Keratinocyte (primary cell): ENCODE measurements around the gene FARSB. TPM values are rescaled to one million over a fixed set of nuclear protein-coding genes. Genes with fewer than 3 reads are reported as not detected.
A peak's percentile ranks its signal among the peaks of the same experiment; 100 is the strongest.

Experiments used
- DNase-seq: peaks from one replicate; pipeline ENCODE4 v3.0.0-alpha.2; 2011; ENCODE audit warnings: low read depth, missing footprints, low spot score
- FAIRE-seq: peaks from 2 replicates; lab custom pipeline; 2011; peaks lifted over from hg19 to GRCh38; lab: Jason Lieb, UNC
- H2AFZ ChIP-seq: 2 replicates; pipeline ENCODE4 v1.6.0; 2012; ENCODE audit warnings: low read length, control low read depth, inconsistent platforms; ENCODE audit not compliant: control insufficient read depth
- H3K27ac ChIP-seq: 2 replicates; pipeline ENCODE4 v1.5.1; 2011; ENCODE audit warnings: low read length; ENCODE audit not compliant: control insufficient read depth, insufficient read depth
- H3K27me3 ChIP-seq: 3 replicates; pipeline ENCODE4 v1.6.0; 2011; ENCODE audit warnings: low read length; ENCODE audit not compliant: control insufficient read depth, insufficient read depth; ENCODE audit errors: extremely low read depth
- H3K36me3 ChIP-seq, 2 experiments: 2 replicates in 1 of 2; 3 replicates in 1 of 2; pipeline ENCODE4 v1.5.1; 2011; ENCODE audit warnings: low read length in 2 of 2, mild to moderate bottlenecking in 1 of 2; ENCODE audit not compliant: control insufficient read depth in 2 of 2, insufficient read depth in 2 of 2; ENCODE audit errors: extremely low read depth in 1 of 2
- H3K4me1 ChIP-seq: 3 replicates; pipeline ENCODE4 v1.5.1; 2011; ENCODE audit warnings: low read length; ENCODE audit not compliant: control insufficient read depth, insufficient read depth; ENCODE audit errors: extremely low read depth
- H3K4me2 ChIP-seq: 3 replicates; pipeline ENCODE4 v1.6.0; 2011; ENCODE audit warnings: low read depth, low read length; ENCODE audit not compliant: control insufficient read depth, insufficient read depth; ENCODE audit errors: extremely low read depth
- H3K4me3 ChIP-seq, 3 experiments: fragments of 200-600 bp in 1 of 3; sonication (generic) in 1 of 3; 2 replicates in 2 of 3; 3 replicates in 1 of 3; pipeline ENCODE4 v1.5.1; 2011 to 2016; ENCODE audit warnings: low read length in 3 of 3, mild to moderate bottlenecking in 3 of 3, control low read depth in 2 of 3, inconsistent platforms in 1 of 3, low read depth in 1 of 3, mixed read lengths in 1 of 3, mixed run types in 1 of 3, moderate library complexity in 1 of 3; ENCODE audit not compliant: control insufficient read depth in 2 of 3, insufficient read depth in 2 of 3; ENCODE audit errors: extremely low read depth in 1 of 3
- H3K79me2 ChIP-seq: 2 replicates; pipeline ENCODE4 v1.6.0; 2012; ENCODE audit warnings: low read length; ENCODE audit not compliant: control insufficient read depth, insufficient read depth
- H3K9ac ChIP-seq: 3 replicates; pipeline ENCODE4 v1.6.0; 2011; ENCODE audit warnings: low read length; ENCODE audit not compliant: control insufficient read depth, insufficient read depth; ENCODE audit errors: extremely low read depth
- H3K9me1 ChIP-seq: 3 replicates; pipeline ENCODE4 v1.6.0; 2011; ENCODE audit warnings: low read length; ENCODE audit not compliant: control insufficient read depth, insufficient read depth; ENCODE audit errors: extremely low read depth
- H3K9me3 ChIP-seq: 2 replicates; pipeline ENCODE4 v1.5.1; 2012; ENCODE audit warnings: low read depth, low read length; ENCODE audit not compliant: control insufficient read depth
- H4K20me1 ChIP-seq: 3 replicates; pipeline ENCODE4 v1.6.0; 2011; ENCODE audit warnings: low read length; ENCODE audit not compliant: control insufficient read depth, insufficient read depth; ENCODE audit errors: extremely low read depth
- EZH2 ChIP-seq: IDR thresholded peaks from one replicate; pipeline ENCODE4 v1.6.1; 2012; ENCODE audit warnings: inconsistent platforms, mild to moderate bottlenecking, low read length, moderate library complexity
- dilution Hi-C: fragments of 300-500 bp; cut with MboI; formaldehyde crosslinking; loops from one replicate; pipeline ENCODE4 v1.7.0; 2020; ENCODE audit warnings: low sequenced_read_pairs; ENCODE audit not compliant: extremely low pct_ligation_motif_present
- polyA plus RNA-seq, 5 experiments: library from polyadenylated mRNA; depleted of rRNA in 3 of 5; stranded (reverse) in 3 of 5; stranded (forward) in 1 of 5; unstranded in 1 of 5; fragments of >200 nt; gene quantifications; 1 replicate in 1 of 5; 2 replicates in 3 of 5; 3 replicates in 1 of 5; pipeline versions ENCODE4 v1.2.1 to v1.2.3, GENCODE V29; 2011 to 2012; ENCODE audit warnings: missing spikeins in 2 of 5, low read depth in 1 of 5, low replicate concordance in 1 of 5
- TF ChIP-seq, protein P1 (sequence below), 3 experiments: IDR thresholded peaks in 1 of 3; conservative IDR thresholded peaks in 1 of 3; optimal IDR thresholded peaks in 1 of 3; 2 replicates in 2 of 3; 3 replicates in 1 of 3; pipeline versions ENCODE3 to v1.5.1; 2011; ENCODE audit warnings: low read length in 3 of 3, mild to moderate bottlenecking in 3 of 3, moderate library complexity in 2 of 3, control low read depth in 1 of 3, inconsistent platforms in 1 of 3; ENCODE audit not compliant: insufficient read depth in 2 of 3; ENCODE audit errors: extremely low read depth in 1 of 3

Gene FARSB
- polyA plus RNA-seq, 1 donor (not counting 4 experiments of a cell fraction or from before 2014, with no cell fraction given): 68.8 TPM

DNA sequence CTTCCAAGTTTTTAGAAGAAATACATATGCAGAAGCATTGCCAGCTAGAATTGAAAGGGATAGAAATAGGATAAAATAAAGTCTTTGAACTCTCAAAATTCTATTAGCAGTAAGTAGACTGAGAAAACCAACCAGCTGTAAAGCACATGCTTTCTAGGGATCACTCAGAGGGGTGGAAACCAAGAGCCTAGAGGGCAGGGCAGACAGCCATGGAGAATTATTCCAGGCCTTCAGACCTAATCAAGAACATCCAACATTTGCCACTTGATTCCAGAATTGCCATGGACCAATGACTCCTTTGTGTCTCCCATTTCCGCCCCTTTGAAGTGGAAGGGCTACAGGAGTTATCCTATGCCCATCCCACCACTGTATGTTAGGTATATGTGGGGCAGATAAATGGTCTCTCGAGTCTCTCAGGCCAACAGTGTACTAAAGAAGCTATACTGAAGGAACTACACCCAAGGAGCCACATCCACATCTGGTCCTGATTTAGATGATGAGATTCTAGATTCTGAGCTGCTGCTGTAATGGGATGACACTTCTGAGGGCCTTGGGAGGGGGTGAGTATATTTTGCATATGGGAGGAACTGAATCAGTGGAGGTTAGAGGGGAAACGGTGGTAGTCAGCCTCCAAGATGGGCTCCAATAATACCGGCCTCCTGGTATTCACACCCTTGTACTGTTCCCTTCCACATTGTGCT, 4.0 kb downstream of the FARSB start:
- FAIRE-seq: no peak
- H3K9ac ChIP-seq: peak overlapping the region; percentile 10

DNA sequence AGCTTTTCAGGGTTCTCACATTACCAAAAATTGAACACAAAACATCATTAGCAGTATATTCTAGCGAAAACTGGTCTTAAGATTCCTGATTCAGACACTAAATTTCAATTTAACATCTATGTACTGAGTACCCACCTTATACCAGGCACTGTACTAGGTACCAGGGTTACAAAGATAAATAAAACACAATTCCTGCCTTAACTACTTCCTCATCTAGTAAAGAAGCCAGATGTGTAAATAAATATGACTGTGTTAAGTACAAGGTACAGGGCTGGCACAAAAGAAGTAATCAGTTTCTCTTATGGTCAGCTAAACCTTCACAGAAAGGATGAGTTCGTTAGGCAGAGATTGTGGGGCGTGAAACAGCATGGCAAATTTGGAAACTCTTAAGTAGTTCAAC, 6.1 kb downstream of the FARSB start:
- H3K79me2 ChIP-seq: peaks cover 74% of the 10 kb centered on the region
- peaks cover 8 to 27% of the 10 kb centered on the region in 2 experiments for H3K36me3 ChIP-seq
- no peak overlapping the region for H2AFZ ChIP-seq
- H3K9me1 ChIP-seq: no peaks in the 10 kb centered on the region
- dilution Hi-C loops: no loop called here
- peaks cover 28% of the 10 kb centered on the region for H3K4me1 ChIP-seq
- H4K20me1 ChIP-seq: peaks cover 9% of the 10 kb centered on the region
- H3K27ac ChIP-seq: no peak overlapping the region
- no peak overlapping the region for H3K4me3 ChIP-seq
- no peak overlapping the region for H3K9ac ChIP-seq
- no peak overlapping the region for H3K4me2 ChIP-seq
- no peaks in the 10 kb centered on the region for H3K27me3 ChIP-seq
- no peak for FAIRE-seq
- TF ChIP-seq EZH2: no peak
- TF ChIP-seq, protein P1, sequence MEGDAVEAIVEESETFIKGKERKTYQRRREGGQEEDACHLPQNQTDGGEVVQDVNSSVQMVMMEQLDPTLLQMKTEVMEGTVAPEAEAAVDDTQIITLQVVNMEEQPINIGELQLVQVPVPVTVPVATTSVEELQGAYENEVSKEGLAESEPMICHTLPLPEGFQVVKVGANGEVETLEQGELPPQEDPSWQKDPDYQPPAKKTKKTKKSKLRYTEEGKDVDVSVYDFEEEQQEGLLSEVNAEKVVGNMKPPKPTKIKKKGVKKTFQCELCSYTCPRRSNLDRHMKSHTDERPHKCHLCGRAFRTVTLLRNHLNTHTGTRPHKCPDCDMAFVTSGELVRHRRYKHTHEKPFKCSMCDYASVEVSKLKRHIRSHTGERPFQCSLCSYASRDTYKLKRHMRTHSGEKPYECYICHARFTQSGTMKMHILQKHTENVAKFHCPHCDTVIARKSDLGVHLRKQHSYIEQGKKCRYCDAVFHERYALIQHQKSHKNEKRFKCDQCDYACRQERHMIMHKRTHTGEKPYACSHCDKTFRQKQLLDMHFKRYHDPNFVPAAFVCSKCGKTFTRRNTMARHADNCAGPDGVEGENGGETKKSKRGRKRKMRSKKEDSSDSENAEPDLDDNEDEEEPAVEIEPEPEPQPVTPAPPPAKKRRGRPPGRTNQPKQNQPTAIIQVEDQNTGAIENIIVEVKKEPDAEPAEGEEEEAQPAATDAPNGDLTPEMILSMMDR (optimal IDR thresholded peaks at IDR 0.05 in 1 of 3, IDR thresholded peaks at IDR 0.05 in 1 of 3, conservative IDR thresholded peaks at IDR 0.05 in 1 of 3; ENCODE audit: extremely low read depth in 1 of 3, insufficient read depth in 2 of 3, low read length in 3 of 3): no peak
- DNase-seq: no peak
- no peaks in the 10 kb centered on the region for H3K9me3 ChIP-seq

More for the DNA sequence above, 4.0 kb downstream of the FARSB start:
- TF ChIP-seq, protein P1 (optimal IDR thresholded peaks at IDR 0.05 in 1 of 3, IDR thresholded peaks at IDR 0.05 in 1 of 3, conservative IDR thresholded peaks at IDR 0.05 in 1 of 3; ENCODE audit: extremely low read depth in 1 of 3, insufficient read depth in 2 of 3, low read length in 3 of 3): no peak
- TF ChIP-seq EZH2: no peak
- H3K4me2 ChIP-seq: peak overlapping the region; percentile 96
- H3K79me2 ChIP-seq: peaks cover 74% of the 10 kb centered on the region
- H3K27ac ChIP-seq: peak overlapping the region; percentile 87
- H2AFZ ChIP-seq: no peak overlapping the region
- H3K9me3 ChIP-seq: no peaks in the 10 kb centered on the region
- H3K4me3 ChIP-seq: no peak overlapping the region
- H3K4me1 ChIP-seq: peaks cover 28% of the 10 kb centered on the region
- H3K36me3 ChIP-seq: peaks cover 8 to 20% of the 10 kb centered on the region in 2 experiments
- no peaks in the 10 kb centered on the region for H3K27me3 ChIP-seq
- dilution Hi-C loops: no loop called here
- no peak for DNase-seq
- peaks cover 6% of the 10 kb centered on the region for H4K20me1 ChIP-seq
- H3K9me1 ChIP-seq: no peaks in the 10 kb centered on the region
